Measurements from ENCODE around the gene ERP29. TPM values are rescaled to one million over a fixed set of nuclear protein-coding genes. Genes with fewer than 3 reads are reported as not detected.

ERP29 gene
- total RNA-seq = 10 to 100 TPM; 43.0 to 74.4 (median 54.3) TPM
- polyA plus RNA-seq = 100 to 1,000 TPM in 1 of 3 donors, 10 to 100 TPM in 2; 68.0 to 217 (median 95.5) TPM

GRCh38 chr12:112012775-112013600 is at the start of gene ERP29, which contains the start of gene TMEM116:
ERP29 (plus strand) TSS chr12:112013426; CDS start chr12:112013466, 40 bp downstream.
TMEM116 (minus strand) TSS chr12:112013165; CDS start chr12:112005270, 7,895 bp downstream.
- Histone ChIP-seq H3K27ac (peak within 1 kb of the TSS; percentile 92 to 97 (median 96)), H3K36me3 (peaks cover 0 to 26% (median 0%) of the 10 kb centered on the region in 4 donors), H3K4me1 (peaks cover 0 to 41% (median 29%) of the 10 kb centered on the region in 4 donors), H3K9me3 (no peaks in the 10 kb centered on the region), H3K27me3 (no peaks in the 10 kb centered on the region), H3K4me3 (peak within 1 kb of the TSS; percentile 83 to 100 (median 95))
- intact Hi-C loops (cut with DNase I) = loop anchor here (5.0 kb wide), 3 partner anchors 66 to 171 kb away; partner anchors contain the start of genes MAPKAPK5 and TRAFD1
- peak in 2 of 4 donors; percentile 8 to 91 for TF ChIP-seq EP300 (IDR thresholded peaks at IDR 0.05)
- TF ChIP-seq POLR2A (IDR thresholded peaks at IDR 0.05) = peak; percentile 96 to 97
- peak; percentile 52 to 85 (median 70) for TF ChIP-seq CTCF (IDR thresholded peaks at IDR 0.05)
- peak; percentile 99 to 100 (median 100) for TF ChIP-seq POLR2AphosphoS5 (IDR thresholded peaks at IDR 0.05)
- WGBS, 2 donors = 0% methylated on average over 67 of the region's 67 CpGs
- DNase-seq = peak; percentile 100

- no peaks in the 10 kb centered on the region for H3K4me1 ChIP-seq
- no peaks in the 10 kb centered on the region for H3K27me3 ChIP-seq
- DNase-seq = no peak
- H3K27ac ChIP-seq = no peak overlapping the region
- no peak overlapping the region for H3K4me3 ChIP-seq
- intact Hi-C loops (cut with DNase I) = no loop called here
- H3K36me3 ChIP-seq = no peaks in the 10 kb centered on the region
- no peak for TF ChIP-seq EP300 (IDR thresholded peaks at IDR 0.05)
- TF ChIP-seq CTCF (IDR thresholded peaks at IDR 0.05) = no peak
- WGBS, 2 donors = 27 to 71% methylated on average over 1 of the region's 1 CpG
- H3K9me3 ChIP-seq = no peaks in the 10 kb centered on the region
These were observed 48.3 kb upstream of the ERP29 start for GRCh38 chr12:111964935-111965334.

GRCh38 chr12:111971800-111972199 is 41.4 kb upstream of the ERP29 start:
- Histone ChIP-seq H3K4me1 (no peaks in the 10 kb centered on the region), H3K36me3 (no peaks in the 10 kb centered on the region), H3K27ac (no peak overlapping the region), H3K4me3 (no peak overlapping the region), H3K27me3 (no peaks in the 10 kb centered on the region), H3K9me3 (peaks cover 0 to 10% (median 0%) of the 10 kb centered on the region in 4 donors)
- intact Hi-C loops (cut with DNase I) = no loop called here
- DNase-seq = no peak
- TF ChIP-seq POLR2AphosphoS5 (IDR thresholded peaks at IDR 0.05) (no peak), CTCF (IDR thresholded peaks at IDR 0.05) (no peak), EP300 (IDR thresholded peaks at IDR 0.05) (no peak), POLR2A (IDR thresholded peaks at IDR 0.05) (no peak)

GRCh38 chr12:111975161-111975931 is 37.9 kb upstream of the ERP29 start:
- Histone ChIP-seq H3K27me3 (no peaks in the 10 kb centered on the region), H3K4me1 (no peaks in the 10 kb centered on the region), H3K27ac (no peak overlapping the region), H3K4me3 (no peak overlapping the region), H3K36me3 (no peaks in the 10 kb centered on the region), H3K9me3 (peaks cover 0 to 9% (median 0%) of the 10 kb centered on the region in 4 donors)
- 91 to 92% methylated on average over 5 of the region's 5 CpGs for WGBS, 2 donors
- no peak for TF ChIP-seq EP300 (IDR thresholded peaks at IDR 0.05)
- no peak for TF ChIP-seq POLR2AphosphoS5 (IDR thresholded peaks at IDR 0.05)
- TF ChIP-seq CTCF (IDR thresholded peaks at IDR 0.05) = no peak
- no peak for TF ChIP-seq POLR2A (IDR thresholded peaks at IDR 0.05)
- DNase-seq = no peak
- intact Hi-C loops (cut with DNase I) = no loop called here
